Gastroesophageal sphincter (tissue), 4 donors: Measurements from ENCODE around the gene MB21D2. TPM values are rescaled to one million over a fixed set of nuclear protein-coding genes. Genes with fewer than 3 reads are reported as not detected.

Experiments
- ATAC-seq: fragments of 150-250 bp; one replicate; pipeline ENCODE4 v1.9.1; 2016; ENCODE audit warnings: mild to moderate bottlenecking, moderate library complexity
- H3K27ac ChIP-seq, 4 donors: fragments of 200-600 bp; sonication (generic) in 3 of 4; 1 replicate in 3 of 4; 2 replicates in 1 of 4; pipeline ENCODE4 v1.5.1; 2016 to 2019
- H3K27me3 ChIP-seq: fragments of 200-600 bp; sonication (generic); one replicate; pipeline ENCODE4 v1.5.1; 2019
- H3K36me3 ChIP-seq, 2 donors: fragments of 200-600 bp; sonication (generic); one replicate each; pipeline ENCODE4 v1.5.1; 2019; ENCODE audit warnings: control low read depth in 1 of 2
- H3K4me1 ChIP-seq, 3 donors: fragments of 200-600 bp; sonication (generic); 1 replicate in 2 of 3; 2 replicates in 1 of 3; pipeline ENCODE4 v1.5.1; 2016 to 2019; ENCODE audit warnings: control low read depth in 2 of 3
- H3K4me3 ChIP-seq, 2 donors: fragments of 200-600 bp; sonication (generic); one replicate each; pipeline ENCODE4 v1.5.1; 2019; ENCODE audit warnings: mild to moderate bottlenecking in 1 of 2, moderate library complexity in 1 of 2
- H3K9me3 ChIP-seq, 3 donors: fragments of 200-600 bp; sonication (generic); one replicate each; pipeline ENCODE4 v1.5.1; 2017 to 2019; ENCODE audit warnings: control low read depth in 2 of 3
- CTCF ChIP-seq, 4 experiments: fragments of 200-600 bp in 2 of 4; fragments of 450-650 bp in 2 of 4; sonication (generic) in 1 of 4; IDR thresholded peaks; one replicate each; pipeline ENCODE4 v1.5.1; 2017 to 2019; ENCODE audit warnings: antibody characterized with exemption in 4 of 4, mild to moderate bottlenecking in 2 of 4, moderate library complexity in 2 of 4
- EP300 ChIP-seq: sonication (generic); formaldehyde crosslinking; IDR thresholded peaks from one replicate; pipeline ENCODE4 v1.6.1; 2017; ENCODE audit warnings: antibody characterized with exemption, mild to moderate bottlenecking
- POLR2A ChIP-seq, 2 donors: fragments of 450-650 bp; IDR thresholded peaks; one replicate each; pipeline ENCODE4 v1.6.1; 2017; ENCODE audit warnings: antibody characterized with exemption in 2 of 2, mild to moderate bottlenecking in 2 of 2, moderate library complexity in 1 of 2
- POLR2AphosphoS5 ChIP-seq: sonication (generic); formaldehyde crosslinking; IDR thresholded peaks from one replicate; pipeline ENCODE4 v1.6.1; 2017; ENCODE audit warnings: antibody characterized with exemption
- WGBS, 2 donors: methylation state at CpG; one replicate each; pipeline ENCODE4 v1.1.5; 2018; ENCODE audit warnings: low coverage in 1 of 2; 5-methylcytosine and 5-hydroxymethylcytosine counted together
- total RNA-seq, 4 donors: library from RNA; depleted of rRNA; stranded (reverse); fragments of >200 nt; gene quantifications; one replicate each; pipeline ENCODE4 v1.1.0, GENCODE V29; 2016

The MB21D2 gene
- total RNA-seq, 4 donors from 2014 or later: 7.0 to 11.5 (median 9.3) TPM

DNA sequence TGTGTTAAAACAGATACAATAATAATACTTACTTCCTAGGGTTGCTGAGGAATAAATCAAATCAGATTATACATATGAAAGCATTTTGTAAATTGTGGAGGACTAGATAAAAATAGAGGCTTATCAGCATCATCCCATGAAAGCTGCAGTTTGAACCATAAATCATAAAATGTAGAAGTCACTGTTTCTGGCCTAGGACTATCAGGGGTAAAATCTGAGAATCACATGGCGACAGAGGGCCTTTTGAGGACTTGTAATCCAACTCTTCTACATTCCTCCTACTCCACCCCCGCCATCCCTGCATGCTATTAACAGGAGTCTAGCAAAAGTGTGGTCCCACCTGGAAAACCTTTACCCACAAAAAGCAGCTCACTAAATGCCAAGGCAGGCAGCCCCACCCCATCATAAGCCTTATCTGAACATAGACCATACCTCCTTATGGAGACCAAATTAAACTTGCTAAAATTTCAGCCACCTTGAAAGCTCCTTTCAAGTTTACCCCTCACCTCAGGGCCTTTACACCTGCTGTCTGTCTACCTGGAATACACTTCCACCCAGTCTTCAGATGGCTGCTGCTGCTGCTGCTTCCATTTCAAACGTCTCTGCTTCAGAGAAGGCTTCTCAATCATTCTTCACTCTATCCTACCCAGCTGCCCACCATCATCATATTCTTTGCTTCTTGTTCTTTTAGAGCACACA, 11.5 kb downstream of the MB21D2 start:
- Histone ChIP-seq H3K4me1 (peaks cover 0 to 27% (median 3%) of the 10 kb centered on the region in 3 donors), H3K27ac (no peak overlapping the region), H3K27me3 (no peaks in the 10 kb centered on the region), H3K9me3 (no peaks in the 10 kb centered on the region), H3K4me3 (no peak overlapping the region), H3K36me3 (no peaks in the 10 kb centered on the region)
- 70 to 82% methylated on average over 3 of the region's 3 CpGs for WGBS, 2 donors
- no peak for ATAC-seq
- TF ChIP-seq EP300 (no peak), POLR2A (IDR thresholded peaks at IDR 0.05) (no peak), CTCF (IDR thresholded peaks at IDR 0.05) (no peak), POLR2AphosphoS5 (no peak)

GRCh38 chr3:192904632-192905289, 12.9 kb downstream of the MB21D2 start:
- ATAC-seq: no peak
- Histone ChIP-seq H3K4me3 (no peak overlapping the region), H3K27ac (no peak overlapping the region), H3K36me3 (no peaks in the 10 kb centered on the region), H3K4me1 (peaks cover 0 to 27% (median 3%) of the 10 kb centered on the region in 3 donors), H3K27me3 (no peaks in the 10 kb centered on the region), H3K9me3 (no peaks in the 10 kb centered on the region)
- 82 to 90% methylated on average over 2 to 8 of the region's 10 CpGs for WGBS, 2 donors
- TF ChIP-seq POLR2AphosphoS5: no peak
- no peak for TF ChIP-seq EP300
- no peak for TF ChIP-seq POLR2A (IDR thresholded peaks at IDR 0.05)
- no peak for TF ChIP-seq CTCF (IDR thresholded peaks at IDR 0.05)

- ATAC-seq: no peak
- 94 to 100% methylated on average over 1 to 2 of the region's 4 CpGs for WGBS, 2 donors
- H3K4me1 ChIP-seq: peaks cover 0 to 27% (median 3%) of the 10 kb centered on the region in 3 donors
- H3K9me3 ChIP-seq: no peaks in the 10 kb centered on the region
- TF ChIP-seq EP300: no peak
- TF ChIP-seq POLR2AphosphoS5: no peak
- TF ChIP-seq CTCF (IDR thresholded peaks at IDR 0.05): no peak
- no peak for TF ChIP-seq POLR2A (IDR thresholded peaks at IDR 0.05)
- no peak overlapping the region for H3K27ac ChIP-seq
- H3K4me3 ChIP-seq: no peak overlapping the region
- no peaks in the 10 kb centered on the region for H3K27me3 ChIP-seq
- no peaks in the 10 kb centered on the region for H3K36me3 ChIP-seq
Measured at GRCh38 chr3:192902549-192902948, 15.1 kb downstream of the MB21D2 start.

- Histone ChIP-seq H3K27me3 (no peaks in the 10 kb centered on the region), H3K4me1 (peaks cover 0 to 19% (median 3%) of the 10 kb centered on the region in 3 donors), H3K4me3 (no peak overlapping the region), H3K9me3 (no peaks in the 10 kb centered on the region), H3K27ac (no peak overlapping the region), H3K36me3 (no peaks in the 10 kb centered on the region)
- ATAC-seq: no peak
- 0% methylated on average over 1 of the region's 1 CpG for WGBS, 2 donors
- no peak for TF ChIP-seq POLR2AphosphoS5
- TF ChIP-seq EP300: no peak
- TF ChIP-seq POLR2A (IDR thresholded peaks at IDR 0.05): no peak
- TF ChIP-seq CTCF (IDR thresholded peaks at IDR 0.05): no peak
Measured at GRCh38 chr3:192901435-192901834, 16.2 kb downstream of the MB21D2 start.
